GM13977 (cell line): ENCODE measurements around the gene PCLAF.

ENCODE experiments used
- DNase-seq: peaks from one replicate; pipeline ENCODE4 v3.0.0; 2012; ENCODE audit warnings: low spot score
- in situ Hi-C: fragments of 300-500 bp; cut with MboI; formaldehyde crosslinking; loops from one replicate; pipeline ENCODE4 v1.12.0; 2022; ENCODE audit warnings: low sequenced_read_pairs, low pct_unique_long_range_greater_than_20kb, mixed read lengths, inconsistent platforms; ENCODE audit not compliant: unreplicated experiment
- TF ChIP-seq, protein P1 (sequence below): IDR thresholded peaks from 2 replicates; pipeline ENCODE4 v1.5.1; 2012; ENCODE audit warnings: mild to moderate bottlenecking, control low read depth; ENCODE audit not compliant: insufficient read depth; ENCODE audit errors: extremely low read depth, missing control alignments

Gene PCLAF

DNA sequence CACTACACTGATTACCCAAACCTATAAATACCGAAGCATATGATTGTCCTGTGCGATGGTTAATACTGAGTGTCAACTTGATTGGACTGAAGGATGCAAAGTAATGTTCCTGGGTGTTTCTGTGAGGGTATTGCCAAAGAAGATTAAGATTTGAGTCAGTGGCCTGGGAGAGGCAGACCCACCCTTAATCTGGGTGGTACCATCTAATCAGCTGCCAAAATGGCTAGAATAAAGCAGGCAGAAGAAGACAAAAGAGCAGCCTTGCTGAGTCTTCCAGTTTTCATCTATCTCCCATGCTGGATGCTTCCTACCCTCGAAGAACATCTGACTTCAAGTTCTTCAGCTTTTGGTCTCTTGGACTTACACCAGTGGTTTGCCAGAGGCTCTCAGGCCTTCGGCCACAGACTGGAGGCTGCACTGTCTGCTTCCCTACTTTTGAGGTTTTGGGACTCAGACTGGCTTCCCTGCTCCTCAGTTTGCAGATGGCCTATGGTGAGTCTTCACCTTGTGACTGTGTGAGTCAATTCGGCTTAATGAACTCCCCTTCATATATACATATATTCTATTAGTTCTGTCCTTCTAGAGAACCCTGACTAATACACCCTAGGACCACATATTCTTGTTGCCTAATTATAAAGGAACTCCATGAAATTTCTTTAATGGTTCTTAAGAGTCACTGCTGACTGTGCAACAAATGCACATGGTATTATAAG lies 56.9 kb downstream of the PCLAF start:
- DNase-seq: no peak
- TF ChIP-seq, protein P1, sequence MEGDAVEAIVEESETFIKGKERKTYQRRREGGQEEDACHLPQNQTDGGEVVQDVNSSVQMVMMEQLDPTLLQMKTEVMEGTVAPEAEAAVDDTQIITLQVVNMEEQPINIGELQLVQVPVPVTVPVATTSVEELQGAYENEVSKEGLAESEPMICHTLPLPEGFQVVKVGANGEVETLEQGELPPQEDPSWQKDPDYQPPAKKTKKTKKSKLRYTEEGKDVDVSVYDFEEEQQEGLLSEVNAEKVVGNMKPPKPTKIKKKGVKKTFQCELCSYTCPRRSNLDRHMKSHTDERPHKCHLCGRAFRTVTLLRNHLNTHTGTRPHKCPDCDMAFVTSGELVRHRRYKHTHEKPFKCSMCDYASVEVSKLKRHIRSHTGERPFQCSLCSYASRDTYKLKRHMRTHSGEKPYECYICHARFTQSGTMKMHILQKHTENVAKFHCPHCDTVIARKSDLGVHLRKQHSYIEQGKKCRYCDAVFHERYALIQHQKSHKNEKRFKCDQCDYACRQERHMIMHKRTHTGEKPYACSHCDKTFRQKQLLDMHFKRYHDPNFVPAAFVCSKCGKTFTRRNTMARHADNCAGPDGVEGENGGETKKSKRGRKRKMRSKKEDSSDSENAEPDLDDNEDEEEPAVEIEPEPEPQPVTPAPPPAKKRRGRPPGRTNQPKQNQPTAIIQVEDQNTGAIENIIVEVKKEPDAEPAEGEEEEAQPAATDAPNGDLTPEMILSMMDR: no peak
- in situ Hi-C loops: no loop called here

DNA sequence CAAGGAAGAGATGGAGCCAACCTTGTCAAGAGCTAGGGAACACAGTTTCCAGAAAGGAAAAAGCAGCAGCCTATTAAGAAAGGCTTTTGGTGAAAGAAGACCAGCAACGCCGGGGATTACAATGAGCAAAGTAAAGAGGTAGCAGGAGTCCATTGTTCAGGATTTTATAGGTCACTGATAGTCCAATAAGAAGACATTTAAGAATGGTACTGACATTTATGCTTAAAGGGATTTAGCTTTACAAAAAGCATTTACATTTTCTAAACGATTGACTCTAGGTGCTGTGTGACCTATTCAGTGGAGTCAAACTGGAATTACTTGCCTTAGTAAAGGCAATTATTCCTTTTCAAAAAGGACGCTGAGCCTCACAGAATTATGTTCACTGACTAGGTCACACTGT lies 66.0 kb downstream of the PCLAF start:
- TF ChIP-seq, protein P1: no peak
- in situ Hi-C loops: no loop called here
- no peak for DNase-seq

DNA sequence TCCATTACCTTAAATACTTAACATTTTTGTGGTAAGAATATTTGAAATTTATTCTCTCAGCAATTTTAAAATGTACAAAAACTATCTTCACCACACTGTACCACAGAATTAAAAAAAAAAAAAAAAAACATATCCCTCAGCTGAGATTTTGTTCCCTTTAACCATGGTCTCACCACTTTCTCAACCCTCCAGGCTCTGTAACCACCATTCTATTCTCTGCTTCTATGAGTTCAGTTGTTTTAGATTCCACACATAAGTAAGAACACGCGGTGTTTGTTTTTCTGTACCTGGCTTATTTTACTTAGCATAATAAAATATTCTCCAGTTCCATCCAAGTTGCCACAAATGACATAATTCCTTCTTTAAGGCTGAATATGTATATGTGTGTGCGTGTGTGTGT lies 66.8 kb downstream of the PCLAF start:
- DNase-seq: no peak
- in situ Hi-C loops: no loop called here
- TF ChIP-seq, protein P1: no peak
